Omental fat pad (tissue), 4 donors: ENCODE data around the gene SGK2. TPM values are rescaled to one million over a fixed set of nuclear protein-coding genes. Genes with fewer than 3 reads are reported as not detected.

Experiments used
- ATAC-seq: fragments of 150-250 bp; one replicate; pipeline ENCODE4 v1.9.1; 2016; ENCODE audit warnings: mild to moderate bottlenecking, moderate library complexity; ENCODE audit not compliant: low FRiP score
- DNase-seq: peaks from one replicate; pipeline ENCODE4 v3.0.0-alpha.2; 2019; ENCODE audit warnings: low spot score
- CTCF ChIP-seq, 3 donors: fragments of 450-650 bp; IDR thresholded peaks; one replicate each; pipeline ENCODE4 v1.5.1; 2016 to 2017; ENCODE audit warnings: antibody characterized with exemption in 3 of 3, mild to moderate bottlenecking in 3 of 3, moderate library complexity in 2 of 3
- total RNA-seq, 4 donors: library from RNA; depleted of rRNA; stranded (reverse); fragments of >200 nt; gene quantifications; one replicate each; pipeline ENCODE4 v1.1.0, GENCODE V29; 2016

The SGK2 gene
- total RNA-seq, 4 donors from 2014 or later, result 3.6 to 15.1 (median 14.4) TPM

DNA sequence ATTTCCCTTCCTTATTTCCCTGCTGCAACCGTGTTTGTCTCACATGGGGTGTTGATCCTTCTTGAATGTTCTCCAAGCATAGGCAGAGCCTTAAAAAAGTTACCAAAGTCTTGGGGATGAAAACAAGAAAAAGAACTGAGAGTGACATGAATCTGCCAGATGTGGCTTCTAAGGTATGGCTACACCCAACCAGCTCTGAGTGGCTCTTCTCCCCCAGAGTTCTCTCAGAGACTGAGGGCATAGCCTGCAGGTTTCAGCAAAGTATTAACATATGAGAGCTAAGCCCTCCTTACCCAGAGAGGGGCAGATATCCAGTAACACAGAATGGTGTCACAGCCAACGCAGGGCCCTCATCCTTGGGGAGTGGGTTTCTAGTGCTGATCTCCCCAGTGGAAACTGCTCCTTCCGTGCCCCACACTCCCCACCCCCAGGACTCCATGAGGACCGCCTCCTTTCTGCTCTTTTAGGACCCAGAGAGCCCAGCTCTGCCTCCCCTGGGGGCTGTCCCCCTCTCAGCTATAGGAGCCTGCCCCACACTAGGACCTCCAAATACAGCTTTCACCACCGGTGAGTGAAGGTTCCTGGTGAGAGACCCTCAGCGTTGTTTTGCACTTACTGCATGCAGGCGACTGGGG is 23.3 kb upstream of the SGK2 start:
- no peak for ATAC-seq
- TF ChIP-seq CTCF (IDR thresholded peaks at IDR 0.05), result no peak

DNA sequence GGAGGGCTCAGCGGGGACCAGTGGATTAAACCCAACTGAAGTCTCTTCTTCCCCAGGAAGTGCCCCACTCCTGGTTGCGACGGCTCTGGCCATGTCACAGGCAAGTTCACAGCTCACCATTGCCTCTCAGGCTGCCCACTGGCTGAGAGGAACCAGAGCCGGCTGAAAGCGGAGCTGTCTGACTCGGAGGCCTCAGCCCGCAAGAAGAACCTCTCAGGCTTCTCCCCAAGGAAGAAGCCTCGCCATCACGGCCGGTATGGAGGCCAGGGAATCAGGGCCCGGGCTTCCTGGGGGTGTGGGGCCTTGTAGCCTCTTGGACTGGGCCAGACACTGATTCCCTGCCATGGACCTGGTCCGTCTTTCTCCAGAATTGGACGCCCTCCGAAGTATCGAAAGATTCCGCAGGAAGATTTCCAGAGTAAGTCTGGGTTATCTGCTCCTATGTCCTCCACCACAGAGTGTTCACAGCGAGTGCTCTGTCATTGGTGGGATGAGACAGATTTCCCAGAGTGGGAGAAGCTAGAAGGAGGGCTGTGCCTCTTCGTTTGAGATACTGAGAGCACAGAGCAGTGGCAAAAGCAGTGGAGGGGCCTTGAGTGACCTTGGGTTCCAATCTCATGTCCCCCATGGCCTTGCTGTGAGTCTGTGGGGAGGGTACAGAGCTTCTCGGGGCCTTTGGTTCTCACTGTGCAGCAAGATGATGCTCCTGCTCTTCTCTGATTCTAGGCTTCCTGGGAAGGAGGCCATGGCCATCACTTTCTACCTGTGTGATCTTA is 22.6 kb upstream of the SGK2 start:
- ATAC-seq, result no peak
- no peak for TF ChIP-seq CTCF (IDR thresholded peaks at IDR 0.05)
- DNase-seq, result no peak

More for the DNA sequence above, 23.3 kb upstream of the SGK2 start:
- no peak for DNase-seq

- no peak for TF ChIP-seq CTCF (IDR thresholded peaks at IDR 0.05)
- no peak for ATAC-seq
- no peak for DNase-seq
Observed at GRCh38 chr20:43536817-43537440, 21.9 kb upstream of the SGK2 start.

- DNase-seq (peak; percentile 78), ATAC-seq (peak; percentile 8)
- peak in 1 of 3 donors; percentile 11 for TF ChIP-seq CTCF (IDR thresholded peaks at IDR 0.05)
Observed at GRCh38 chr20:43537921-43538877, 20.6 kb upstream of the SGK2 start.

DNA sequence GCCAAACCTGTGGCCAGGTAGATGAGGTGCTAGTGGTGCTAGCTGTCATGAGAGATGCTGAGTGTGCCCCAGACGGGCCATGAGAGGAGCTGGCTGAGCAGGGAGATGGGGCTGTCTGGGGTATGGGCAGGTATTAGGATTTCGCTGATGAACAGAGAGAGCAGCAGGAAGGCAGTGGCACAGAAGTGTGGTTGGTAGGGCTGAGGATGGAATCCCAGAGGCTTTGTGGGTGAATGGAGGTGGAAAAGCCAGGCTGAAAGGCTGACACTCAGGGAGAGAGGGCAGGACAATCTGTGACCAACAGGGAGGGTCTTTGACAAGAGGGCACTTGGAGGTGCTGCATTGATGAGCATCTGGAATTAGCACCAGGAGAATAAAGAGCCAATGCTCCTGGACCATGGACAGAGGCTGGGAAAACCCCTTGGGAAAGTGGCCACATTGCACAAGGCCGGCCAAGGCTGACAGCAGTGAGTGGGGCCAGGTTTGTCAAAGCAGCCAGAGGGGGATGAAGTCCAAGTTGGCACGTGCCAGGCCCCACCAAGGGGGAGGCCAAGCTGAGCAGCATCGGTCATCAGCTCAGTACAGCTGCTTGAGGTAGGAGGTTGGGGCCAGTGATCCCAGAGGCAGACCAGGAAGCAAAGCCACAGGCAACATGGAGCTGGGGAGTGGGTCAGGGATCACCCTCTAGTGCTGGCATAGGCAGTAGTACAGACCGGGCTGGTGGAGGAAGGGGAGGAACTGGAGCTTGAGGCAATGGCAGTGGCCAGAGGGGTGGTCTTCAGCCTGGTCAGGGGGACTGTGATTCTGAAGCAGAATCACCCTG is 19.7 kb upstream of the SGK2 start:
- TF ChIP-seq CTCF (IDR thresholded peaks at IDR 0.05), result no peak
- DNase-seq, result no peak
- peak; percentile 12 for ATAC-seq
